ENCODE measurements around the gene YTHDC2.

DNA sequence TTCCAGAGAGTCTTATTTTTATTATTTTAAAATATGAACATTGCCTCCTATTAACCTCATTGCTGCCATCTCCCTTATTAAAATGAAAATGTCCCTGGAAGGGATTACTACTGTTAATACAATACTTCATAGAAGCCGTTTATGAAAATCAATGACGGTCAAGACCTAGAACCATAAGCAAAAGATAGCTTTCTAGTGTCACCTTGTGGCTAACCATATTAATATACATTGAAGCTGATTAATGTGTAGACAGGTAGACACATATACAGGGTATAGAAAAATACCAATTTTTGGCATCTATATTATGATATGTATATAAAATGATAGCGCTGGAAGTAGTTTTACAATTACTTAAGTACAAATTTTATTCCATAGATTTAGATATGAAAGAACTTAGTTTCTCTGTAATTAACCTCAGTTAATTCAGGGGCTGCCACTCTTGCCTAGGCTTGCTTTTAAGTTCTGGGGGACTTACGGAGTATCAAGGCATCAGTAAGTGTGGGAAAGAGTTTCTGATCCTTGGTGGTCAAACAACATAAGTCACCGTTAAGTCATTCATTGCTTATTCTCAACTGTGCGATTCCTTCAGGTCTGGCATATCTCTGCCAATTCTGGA is 2.5 kb upstream of the YTHDC2 start:
- TF ChIP-seq, protein P1, sequence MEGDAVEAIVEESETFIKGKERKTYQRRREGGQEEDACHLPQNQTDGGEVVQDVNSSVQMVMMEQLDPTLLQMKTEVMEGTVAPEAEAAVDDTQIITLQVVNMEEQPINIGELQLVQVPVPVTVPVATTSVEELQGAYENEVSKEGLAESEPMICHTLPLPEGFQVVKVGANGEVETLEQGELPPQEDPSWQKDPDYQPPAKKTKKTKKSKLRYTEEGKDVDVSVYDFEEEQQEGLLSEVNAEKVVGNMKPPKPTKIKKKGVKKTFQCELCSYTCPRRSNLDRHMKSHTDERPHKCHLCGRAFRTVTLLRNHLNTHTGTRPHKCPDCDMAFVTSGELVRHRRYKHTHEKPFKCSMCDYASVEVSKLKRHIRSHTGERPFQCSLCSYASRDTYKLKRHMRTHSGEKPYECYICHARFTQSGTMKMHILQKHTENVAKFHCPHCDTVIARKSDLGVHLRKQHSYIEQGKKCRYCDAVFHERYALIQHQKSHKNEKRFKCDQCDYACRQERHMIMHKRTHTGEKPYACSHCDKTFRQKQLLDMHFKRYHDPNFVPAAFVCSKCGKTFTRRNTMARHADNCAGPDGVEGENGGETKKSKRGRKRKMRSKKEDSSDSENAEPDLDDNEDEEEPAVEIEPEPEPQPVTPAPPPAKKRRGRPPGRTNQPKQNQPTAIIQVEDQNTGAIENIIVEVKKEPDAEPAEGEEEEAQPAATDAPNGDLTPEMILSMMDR (IDR thresholded peaks at IDR 0.05; ENCODE audit: low read depth, low read length), result no peak
- no peak for TF ChIP-seq POLR2A (IDR thresholded peaks at IDR 0.05; ENCODE audit: extremely low read depth, insufficient read length)
- TF ChIP-seq, protein P2, sequence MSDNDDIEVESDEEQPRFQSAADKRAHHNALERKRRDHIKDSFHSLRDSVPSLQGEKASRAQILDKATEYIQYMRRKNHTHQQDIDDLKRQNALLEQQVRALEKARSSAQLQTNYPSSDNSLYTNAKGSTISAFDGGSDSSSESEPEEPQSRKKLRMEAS (IDR thresholded peaks at IDR 0.05; ENCODE audit: low read depth, low read length), result no peak

All from NB4 (cell line).